Activated CD4-positive, alpha-beta T cell treated with anti-CD3 and anti-CD28 coated beads, Interleukin-2, Interleukin-4, amounts not matched to agents 100 ng/mL and 50 ng/mL, durations not matched to agents 16 hours and 8 hours (primary cell): ENCODE measurements around the gene CMBL.

Experiments
- DNase-seq: peaks from one replicate; pipeline ENCODE4 v3.0.0-alpha.2; 2020; ENCODE audit warnings: low spot score

The CMBL gene

DNA sequence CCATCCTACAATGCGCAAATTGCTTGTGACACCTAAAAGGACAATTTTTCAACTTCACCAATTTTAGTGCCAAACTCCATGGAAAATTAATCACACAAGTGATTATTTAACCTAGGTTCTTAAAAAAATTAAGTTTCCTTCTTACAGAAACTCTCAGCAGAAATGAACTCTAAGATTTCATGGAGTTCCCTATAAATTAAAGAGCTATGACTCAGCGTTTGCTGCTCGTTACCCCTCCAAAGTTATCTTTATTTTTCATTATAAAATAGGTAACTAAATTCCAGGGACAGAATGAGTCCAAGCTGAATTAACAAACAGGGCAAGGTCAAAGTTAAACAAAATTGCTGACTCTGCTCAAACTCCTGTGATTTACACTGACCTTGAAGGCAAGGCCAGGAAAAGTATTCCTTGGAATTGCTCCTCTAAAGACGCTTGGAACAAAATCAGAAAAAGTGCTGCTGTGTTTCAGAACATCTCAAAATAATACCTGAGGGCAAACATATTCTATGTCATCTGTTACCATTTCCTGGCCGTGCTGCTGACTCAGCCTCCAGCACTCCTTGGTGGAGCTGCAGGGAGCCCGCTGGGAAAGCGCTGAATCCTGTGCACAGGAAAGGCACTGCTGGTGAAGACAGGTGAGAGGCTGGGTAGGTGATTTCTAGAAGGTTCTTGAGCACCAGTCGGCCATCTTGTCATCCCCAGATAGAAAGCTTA, 2.5 kb upstream of the CMBL start:
- no peak for DNase-seq

DNA sequence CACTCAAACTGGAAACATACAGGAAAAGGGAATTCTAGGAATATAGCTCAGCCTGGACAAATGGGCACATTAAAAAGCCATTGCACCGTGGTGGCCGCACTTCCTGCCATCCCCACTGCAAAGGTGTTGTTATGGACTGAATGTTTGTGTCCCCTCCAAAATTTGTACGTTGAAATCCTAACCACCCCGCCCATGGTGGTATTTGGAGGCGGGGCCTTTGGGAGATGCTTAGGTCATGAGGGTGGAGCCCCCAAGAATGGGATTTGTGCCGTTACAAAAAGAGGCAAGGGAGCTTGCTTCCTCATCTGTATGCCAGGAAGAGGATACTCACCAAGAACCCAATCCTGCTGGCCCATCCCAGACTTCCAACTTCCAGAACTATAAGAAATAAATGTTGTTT, 1.1 kb upstream of the CMBL start:
- no peak for DNase-seq

- DNase-seq: no peak
These were observed 896 bp downstream of the CMBL start for GRCh38 chr5:10306806-10307205.

DNA sequence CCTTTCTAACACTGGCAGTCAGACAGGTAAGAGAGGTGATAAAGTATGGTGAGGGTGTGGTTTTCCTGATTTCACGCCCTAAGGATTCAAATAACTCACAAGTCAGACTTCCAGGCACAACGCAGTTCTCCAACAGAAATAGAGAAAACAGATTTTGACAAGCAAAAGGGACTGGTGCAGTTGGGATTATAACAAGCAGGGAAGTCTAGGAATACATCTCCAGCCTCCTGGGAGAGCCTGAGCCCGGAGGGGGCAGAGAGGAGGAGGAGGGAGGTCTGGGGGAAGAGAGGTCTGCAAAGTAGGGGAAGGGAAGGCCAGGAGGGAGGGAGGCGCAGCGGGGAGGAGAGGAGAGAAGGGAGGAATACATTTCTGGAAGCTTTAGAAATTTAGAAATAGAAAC, 1.6 kb downstream of the CMBL start:
- DNase-seq: no peak

DNA sequence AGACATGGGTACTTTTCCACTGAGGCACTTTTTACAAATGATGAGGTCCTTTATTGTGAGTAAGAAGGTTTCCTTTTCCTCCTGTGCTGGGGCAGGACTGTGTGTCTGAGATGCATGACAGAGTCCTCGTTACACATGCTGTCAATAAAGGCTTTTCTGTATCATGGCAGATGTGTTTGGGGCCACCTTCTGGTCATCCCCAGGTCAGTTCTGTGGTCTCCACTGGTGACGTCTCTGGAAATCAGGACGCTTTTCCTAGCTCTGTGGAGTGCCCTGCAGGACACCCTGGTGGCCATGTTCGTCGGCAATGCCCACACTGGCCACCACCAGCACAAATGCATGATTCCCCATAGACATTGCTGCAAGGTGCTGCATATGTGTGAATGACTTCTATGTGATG, 2.8 kb downstream of the CMBL start:
- DNase-seq: no peak

- no peak for DNase-seq
These were observed 4.0 kb downstream of the CMBL start for GRCh38 chr5:10303699-10304170.

- no peak for DNase-seq
These were observed 4.5 kb downstream of the CMBL start for GRCh38 chr5:10303201-10303600.

GRCh38 chr5:10301842-10302610, 5.7 kb downstream of the CMBL start:
- no peak for DNase-seq

GRCh38 chr5:10301266-10301665, 6.4 kb downstream of the CMBL start:
- no peak for DNase-seq

GRCh38 chr5:10300246-10300645, 7.5 kb downstream of the CMBL start:
- DNase-seq: no peak

- no peak for DNase-seq
These were observed 10.0 kb downstream of the CMBL start for GRCh38 chr5:10297646-10298204.

- no peak for DNase-seq
These were observed 11.9 kb downstream of the CMBL start for GRCh38 chr5:10295619-10296326.

DNA sequence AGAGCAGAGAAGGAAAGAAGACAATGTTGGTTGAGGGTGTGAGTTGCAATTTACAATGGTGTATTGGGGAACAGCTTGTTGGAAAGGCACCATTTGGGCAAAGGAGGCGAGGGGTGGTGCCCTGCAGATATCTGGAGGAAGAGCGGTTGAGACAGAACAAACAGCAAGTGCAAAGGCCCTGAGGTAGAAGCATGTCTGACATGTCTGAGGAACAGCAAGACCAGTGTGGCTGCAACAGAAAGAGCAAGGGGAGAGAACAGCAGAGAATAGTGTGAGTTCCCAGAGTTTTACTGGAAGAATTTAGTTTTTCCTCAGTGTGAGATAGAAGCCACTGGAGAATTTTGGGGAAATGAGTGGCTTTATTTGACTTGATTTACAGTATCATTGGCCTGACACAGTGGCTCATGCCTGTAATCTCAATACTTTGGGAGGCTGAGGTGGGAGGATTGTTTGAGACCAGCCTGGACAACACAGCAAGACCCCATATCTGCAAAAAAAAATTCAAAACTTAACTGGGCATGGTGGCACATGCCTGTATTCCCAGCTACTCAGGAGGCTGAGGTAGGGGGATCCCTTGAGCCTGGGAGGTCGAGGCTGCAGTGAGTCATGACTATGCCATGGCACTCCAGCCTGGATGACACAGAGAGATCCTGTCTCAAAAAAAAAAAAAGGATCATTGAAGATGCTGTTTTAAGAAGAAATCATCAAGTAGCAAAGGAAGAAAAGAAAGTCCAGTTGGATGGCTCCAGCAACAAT, 13.6 kb downstream of the CMBL start:
- no peak for DNase-seq

- no peak for DNase-seq
These were observed 15.9 kb downstream of the CMBL start for GRCh38 chr5:10291692-10292339.

- no peak for DNase-seq
These were observed 17.3 kb downstream of the CMBL start for GRCh38 chr5:10290438-10290837.

- DNase-seq: no peak
These were observed 17.7 kb downstream of the CMBL start for GRCh38 chr5:10289991-10290390.

- DNase-seq: no peak
These were observed 18.3 kb downstream of the CMBL start for GRCh38 chr5:10289353-10289752.

- DNase-seq: no peak
These were observed 19.0 kb downstream of the CMBL start for GRCh38 chr5:10288592-10289219.

- DNase-seq: no peak
These were observed 20.9 kb downstream of the CMBL start for GRCh38 chr5:10286862-10287227.

GRCh38 chr5:10286162-10286861, 21.4 kb downstream of the CMBL start:
- DNase-seq: no peak
